H1 (cell line): ENCODE data around the gene SDHAF2. TPM values are rescaled to one million over a fixed set of nuclear protein-coding genes. Genes with fewer than 3 reads are reported as not detected.

Experiments used
- ATF2 ChIP-seq: IDR thresholded peaks from 2 replicates; pipeline ENCODE4 v1.6.1; 2012; ENCODE audit warnings: low read length, inconsistent platforms
- CBX5 ChIP-seq: fragments of 300-800, 300-1000 bp; sonication (generic); IDR thresholded peaks from 2 replicates; pipeline ENCODE4 v1.7.1; 2016; ENCODE audit warnings: antibody characterized with exemption, low read length, low read depth
- CHD7 ChIP-seq: fragments of 300-600 bp; sonication (generic); IDR thresholded peaks from 2 replicates; pipeline ENCODE4 v1.7.1; 2012; ENCODE audit warnings: low read length, moderate library complexity, mild to moderate bottlenecking, inconsistent platforms; ENCODE audit not compliant: insufficient replicate concordance
- CTCF ChIP-seq, 3 experiments: IDR thresholded peaks; 1 replicate in 2 of 3; 2 replicates in 1 of 3; pipeline versions ENCODE4 v1.5.1 to v1.6.1; 2011; ENCODE audit warnings: low read length in 3 of 3, mild to moderate bottlenecking in 3 of 3, inconsistent platforms in 2 of 3, low read depth in 1 of 3, moderate library complexity in 1 of 3; ENCODE audit not compliant: insufficient read depth in 1 of 3; ENCODE audit errors: control extremely low read depth in 1 of 3
- POU5F1 ChIP-seq: IDR thresholded peaks from 2 replicates; pipeline ENCODE4 v1.6.1; 2011; ENCODE audit warnings: low read depth, mild to moderate bottlenecking, low read length, moderate library complexity
- SP4 ChIP-seq: IDR thresholded peaks from 2 replicates; pipeline ENCODE4 v1.6.1; 2012; ENCODE audit warnings: low read length, inconsistent platforms
- polyA plus RNA-seq, 7 experiments: library from polyadenylated mRNA; depleted of rRNA in 3 of 7; stranded (reverse) in 5 of 7; unstranded in 2 of 7; fragments of >200 nt in 5 of 7; fragments of 200-250 nt in 2 of 7; gene quantifications; 1 replicate in 5 of 7; 2 replicates in 1 of 7; 4 replicates in 1 of 7; pipeline versions ENCODE4 v1.2.1 to v1.2.3, GENCODE V29; 2011 to 2013; ENCODE audit warnings: missing spikeins in 2 of 7, mixed read lengths in 2 of 7
- total RNA-seq: library from RNA; stranded (reverse); fragmentation: NEBNext Ultra II Directional; extraction: Animal tissue kit (Norgen Biotek cat#: 25700); gene quantifications from 2 replicates; pipeline ENCODE4 v1.2.1, GENCODE V29; 2021

SDHAF2 gene
- total and polyA plus RNA-seq, 2 of the 8 experiments (the other 6 are each of a cell fraction or from before 2014, with no cell fraction given): 41.0 to 114 TPM

GRCh38 chr11:61403658-61404057, 26.3 kb upstream of the SDHAF2 start (continued):
- no peak for TF ChIP-seq ATF2
- TF ChIP-seq CBX5: no peak
- TF ChIP-seq CTCF (IDR thresholded peaks at IDR 0.05; ENCODE audit: control extremely low read depth in 1 of 3, insufficient read depth in 1 of 3, low read depth in 1 of 3, low read length in 3 of 3): no peak
- no peak for TF ChIP-seq POU5F1
- TF ChIP-seq SP4: no peak
- no peak for TF ChIP-seq CHD7
- TF ChIP-seq, all 59 proteins: peak for 0
